NCI-H345 (cell line): ENCODE results near the gene KLK15.
A peak's percentile ranks its signal among the peaks of the same experiment; 100 is the strongest.

Experiments
- DNase-seq: peaks from one replicate; lab custom pipeline; 2025; lab: John Stamatoyannopoulos, UW

Gene KLK15, protein sequence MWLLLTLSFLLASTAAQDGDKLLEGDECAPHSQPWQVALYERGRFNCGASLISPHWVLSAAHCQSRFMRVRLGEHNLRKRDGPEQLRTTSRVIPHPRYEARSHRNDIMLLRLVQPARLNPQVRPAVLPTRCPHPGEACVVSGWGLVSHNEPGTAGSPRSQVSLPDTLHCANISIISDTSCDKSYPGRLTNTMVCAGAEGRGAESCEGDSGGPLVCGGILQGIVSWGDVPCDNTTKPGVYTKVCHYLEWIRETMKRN

DNA sequence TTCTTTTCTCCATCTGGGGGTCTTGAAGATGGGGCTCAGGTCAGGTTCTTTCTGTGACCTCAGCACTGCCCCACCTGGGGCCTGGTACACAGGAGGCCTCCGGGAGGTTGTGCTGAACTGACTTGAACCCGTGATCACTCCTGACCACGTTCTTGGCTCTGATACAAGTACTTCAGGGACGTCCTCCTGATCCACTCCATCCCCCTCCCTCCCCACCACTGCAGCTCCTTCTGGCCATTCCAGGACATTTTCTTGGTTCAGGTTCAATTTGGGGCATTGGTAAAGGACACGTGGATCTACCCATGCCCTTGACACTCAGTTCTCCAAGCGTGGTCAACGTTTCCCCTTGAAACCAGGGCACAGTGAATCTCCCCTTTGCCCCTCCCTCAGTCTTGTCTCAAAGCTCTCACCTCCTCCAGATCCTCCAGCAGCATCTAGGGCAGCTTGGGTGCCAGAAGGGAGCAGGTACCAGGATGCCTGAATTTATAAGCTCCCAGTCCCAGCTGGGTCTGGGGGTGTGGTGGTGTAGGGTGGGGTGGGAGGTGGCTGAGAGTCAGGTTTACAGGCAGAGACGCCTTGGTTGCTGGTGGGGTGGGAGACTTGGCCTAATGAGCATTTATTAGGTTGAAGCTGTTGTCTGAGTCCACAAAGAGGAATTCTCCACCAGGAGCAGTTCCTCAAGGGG is at the start of gene KLK15:
Gene KLK15 (minus strand): TSS at position 458 of the 685 bp plus-strand sequence. CDS start 2,082 bp downstream, outside the sequence.
- DNase-seq = no peak

DNA sequence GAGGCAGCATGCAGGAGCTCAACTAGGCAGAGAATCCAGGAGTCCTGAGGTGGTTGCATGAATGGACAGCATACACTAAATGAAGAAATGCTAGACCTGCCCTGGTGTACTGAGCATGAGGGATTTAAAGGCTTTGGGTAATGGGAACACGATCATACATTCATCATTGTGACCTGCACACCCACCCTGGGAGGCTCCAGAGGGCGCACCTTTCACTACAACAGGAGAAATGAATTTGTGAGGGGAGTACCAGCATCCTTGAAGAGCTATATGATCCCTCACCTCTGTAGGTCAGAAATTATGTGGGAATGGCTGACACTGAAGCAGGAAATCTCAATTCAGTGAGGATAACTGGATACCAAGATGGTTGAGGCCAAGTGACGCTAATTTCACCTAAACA is 48.8 kb upstream of the KLK15 start:
- DNase-seq = no peak

DNA sequence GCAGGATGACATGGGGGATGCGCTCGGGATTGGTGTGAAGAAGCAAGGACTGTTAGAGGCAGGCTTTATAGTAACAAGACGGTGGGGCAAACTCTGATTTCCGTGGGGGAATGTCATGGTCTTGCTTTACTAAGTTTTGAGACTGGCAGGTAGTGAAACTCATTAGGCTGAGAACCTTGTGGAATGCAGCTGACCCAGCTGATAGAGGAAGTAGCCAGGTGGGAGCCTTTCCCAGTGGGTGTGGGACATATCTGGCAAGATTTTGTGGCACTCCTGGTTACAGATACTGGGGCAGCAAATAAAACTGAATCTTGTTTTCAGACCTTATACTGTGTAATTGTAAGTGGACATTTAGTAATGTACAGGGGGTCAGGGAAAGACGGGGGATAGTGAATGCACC is 46.9 kb upstream of the KLK15 start:
- DNase-seq = no peak

DNA sequence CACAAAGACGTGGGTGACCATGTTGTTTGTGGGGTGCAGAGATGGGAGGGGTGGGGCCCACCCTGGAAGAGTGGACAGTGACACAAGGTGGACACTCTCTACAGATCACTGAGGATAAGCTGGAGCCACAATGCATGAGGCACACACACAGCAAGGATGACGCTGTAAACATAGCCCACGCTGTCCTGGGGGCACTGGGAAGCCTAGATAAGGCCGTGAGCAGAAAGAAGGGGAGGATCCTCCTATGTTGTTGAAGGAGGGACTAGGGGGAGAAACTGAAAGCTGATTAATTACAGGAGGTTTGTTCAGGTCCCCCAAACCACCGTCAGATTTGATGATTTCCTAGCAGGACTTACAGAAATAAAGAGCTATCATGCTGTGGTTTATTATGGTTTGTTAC is 45.5 kb upstream of the KLK15 start:
- DNase-seq = no peak

DNA sequence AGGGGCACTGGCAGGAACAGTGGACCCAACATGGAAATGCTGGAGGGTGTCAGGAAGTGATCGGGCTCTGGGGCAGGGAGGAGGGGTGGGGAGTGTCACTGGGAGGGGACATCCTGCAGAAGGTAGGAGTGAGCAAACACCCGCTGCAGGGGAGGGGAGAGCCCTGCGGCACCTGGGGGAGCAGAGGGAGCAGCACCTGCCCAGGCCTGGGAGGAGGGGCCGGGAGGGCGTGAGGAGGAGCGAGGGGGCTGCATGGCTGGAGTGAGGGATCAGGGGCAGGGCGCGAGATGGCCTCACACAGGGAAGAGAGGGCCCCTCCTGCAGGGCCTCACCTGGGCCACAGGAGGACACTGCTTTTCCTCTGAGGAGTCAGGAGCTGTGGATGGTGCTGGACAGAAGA is 44.0 kb upstream of the KLK15 start:
- peak; percentile 40 for DNase-seq

DNA sequence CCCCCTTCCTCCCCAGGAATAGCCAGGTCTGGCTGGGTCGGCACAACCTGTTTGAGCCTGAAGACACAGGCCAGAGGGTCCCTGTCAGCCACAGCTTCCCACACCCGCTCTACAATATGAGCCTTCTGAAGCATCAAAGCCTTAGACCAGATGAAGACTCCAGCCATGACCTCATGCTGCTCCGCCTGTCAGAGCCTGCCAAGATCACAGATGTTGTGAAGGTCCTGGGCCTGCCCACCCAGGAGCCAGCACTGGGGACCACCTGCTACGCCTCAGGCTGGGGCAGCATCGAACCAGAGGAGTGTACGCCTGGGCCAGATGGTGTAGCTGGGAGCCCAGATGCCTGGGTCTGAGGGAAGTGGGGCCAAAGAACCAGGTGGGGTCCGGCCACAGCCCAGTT is 43.1 kb upstream of the KLK15 start:
- DNase-seq = no peak

DNA sequence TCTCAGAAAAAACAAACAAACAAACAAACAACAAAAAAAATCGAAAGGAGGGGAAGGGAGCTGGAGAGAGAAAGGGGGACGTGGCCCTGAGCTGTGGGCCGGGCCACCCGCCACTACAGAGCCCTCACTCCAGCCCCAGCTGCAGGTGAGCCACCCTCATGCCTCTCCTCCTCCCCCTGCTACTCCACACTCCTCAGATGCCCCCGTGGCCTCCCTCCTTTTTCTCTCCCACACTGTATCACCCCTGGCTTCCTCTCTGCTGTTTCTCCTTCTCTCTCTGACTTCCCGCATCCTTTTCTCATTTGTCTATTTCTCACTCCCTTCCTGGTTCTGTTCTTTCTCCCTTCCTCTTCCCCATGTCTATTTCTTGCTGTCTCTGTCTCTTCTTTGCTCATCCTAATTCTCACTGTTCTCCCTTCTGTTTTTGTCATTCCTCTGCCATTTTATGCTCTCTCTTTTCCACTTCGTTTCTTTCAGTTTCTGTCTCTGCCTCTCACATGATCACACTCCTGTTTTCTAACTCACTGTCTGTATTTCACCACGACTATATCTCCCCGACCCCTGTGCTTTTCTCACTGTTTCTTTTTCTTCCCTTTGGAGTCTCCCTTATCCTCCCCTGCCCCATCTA is 42.5 kb upstream of the KLK15 start:
- DNase-seq = no peak

DNA sequence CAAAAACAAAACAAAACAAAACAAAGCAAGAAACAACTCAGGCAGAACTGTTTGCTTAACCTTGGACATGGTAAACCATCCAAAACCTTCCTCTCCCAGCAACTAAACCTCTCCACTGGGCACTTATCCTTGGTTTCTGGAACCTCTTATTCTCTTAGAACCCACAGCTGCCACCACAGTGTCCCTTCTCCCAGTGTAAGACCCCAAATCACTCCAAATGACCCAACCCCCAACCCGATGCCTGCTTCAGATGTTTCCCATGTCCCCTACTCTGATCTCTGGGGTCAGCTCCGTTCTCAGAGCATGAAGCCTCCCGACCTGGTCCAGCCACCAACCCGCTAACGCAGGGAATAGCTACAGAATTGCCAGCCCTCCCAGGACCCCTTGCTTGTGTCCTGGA is 40.8 kb upstream of the KLK15 start:
- DNase-seq = no peak

DNA sequence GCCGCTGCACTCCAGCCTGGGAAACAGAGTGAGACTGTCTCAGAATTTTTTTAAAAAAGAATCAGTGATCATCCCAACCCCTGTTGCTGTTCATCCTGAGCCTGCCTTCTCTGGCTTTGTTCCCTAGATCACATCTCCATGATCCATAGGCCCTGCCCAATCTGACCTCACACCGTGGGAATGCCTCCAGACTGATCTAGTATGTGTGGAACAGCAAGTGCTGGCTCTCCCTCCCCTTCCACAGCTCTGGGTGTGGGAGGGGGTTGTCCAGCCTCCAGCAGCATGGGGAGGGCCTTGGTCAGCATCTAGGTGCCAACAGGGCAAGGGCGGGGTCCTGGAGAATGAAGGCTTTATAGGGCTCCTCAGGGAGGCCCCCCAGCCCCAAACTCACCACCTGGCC is 39.7 kb upstream of the KLK15 start, which contains the start of gene KLK2:
Gene KLK2 (plus strand): TSS at position 384 of the 400 bp plus-strand sequence. CDS start 35 bp downstream, outside the sequence.
- DNase-seq = no peak

DNA sequence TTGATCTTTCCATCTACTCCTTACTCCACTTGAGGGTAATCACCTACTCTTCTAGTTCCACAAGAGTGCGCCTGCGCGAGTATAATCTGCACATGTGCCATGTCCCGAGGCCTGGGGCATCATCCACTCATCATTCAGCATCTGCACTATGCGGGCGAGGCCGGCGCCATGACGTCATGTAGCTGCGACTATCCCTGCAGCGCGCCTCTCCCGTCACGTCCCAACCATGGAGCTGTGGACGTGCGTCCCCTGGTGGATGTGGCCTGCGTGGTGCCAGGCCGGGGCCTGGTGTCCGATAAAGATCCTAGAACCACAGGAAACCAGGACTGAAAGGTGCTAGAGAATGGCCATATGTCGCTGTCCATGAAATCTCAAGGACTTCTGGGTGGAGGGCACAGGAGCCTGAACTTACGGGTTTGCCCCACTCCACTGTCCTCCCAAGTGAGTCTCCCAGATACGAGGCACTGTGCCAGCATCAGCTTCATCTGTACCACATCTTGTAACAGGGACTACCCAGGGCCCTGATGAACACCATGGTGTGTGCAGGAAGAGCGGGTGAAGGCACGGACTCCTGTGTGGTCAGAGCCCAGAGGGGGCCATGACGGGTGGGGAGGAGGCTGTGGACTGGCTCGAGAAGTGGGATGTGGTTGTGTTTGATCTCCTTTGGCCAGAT is 37.2 kb upstream of the KLK15 start:
- DNase-seq = no peak

DNA sequence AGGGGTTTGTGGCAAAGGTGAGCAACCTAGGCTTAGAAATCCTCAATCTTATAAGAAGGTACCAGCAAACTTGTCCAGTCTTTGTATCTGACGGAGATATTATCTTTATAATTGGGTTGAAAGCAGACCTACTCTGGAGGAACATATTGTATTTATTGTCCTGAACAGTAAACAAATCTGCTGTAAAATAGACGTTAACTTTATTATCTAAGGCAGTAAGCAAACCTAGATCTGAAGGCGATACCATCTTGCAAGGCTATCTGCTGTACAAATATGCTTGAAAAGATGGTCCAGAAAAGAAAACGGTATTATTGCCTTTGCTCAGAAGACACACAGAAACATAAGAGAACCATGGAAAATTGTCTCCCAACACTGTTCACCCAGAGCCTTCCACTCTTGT is 36.1 kb upstream of the KLK15 start:
- DNase-seq = no peak

DNA sequence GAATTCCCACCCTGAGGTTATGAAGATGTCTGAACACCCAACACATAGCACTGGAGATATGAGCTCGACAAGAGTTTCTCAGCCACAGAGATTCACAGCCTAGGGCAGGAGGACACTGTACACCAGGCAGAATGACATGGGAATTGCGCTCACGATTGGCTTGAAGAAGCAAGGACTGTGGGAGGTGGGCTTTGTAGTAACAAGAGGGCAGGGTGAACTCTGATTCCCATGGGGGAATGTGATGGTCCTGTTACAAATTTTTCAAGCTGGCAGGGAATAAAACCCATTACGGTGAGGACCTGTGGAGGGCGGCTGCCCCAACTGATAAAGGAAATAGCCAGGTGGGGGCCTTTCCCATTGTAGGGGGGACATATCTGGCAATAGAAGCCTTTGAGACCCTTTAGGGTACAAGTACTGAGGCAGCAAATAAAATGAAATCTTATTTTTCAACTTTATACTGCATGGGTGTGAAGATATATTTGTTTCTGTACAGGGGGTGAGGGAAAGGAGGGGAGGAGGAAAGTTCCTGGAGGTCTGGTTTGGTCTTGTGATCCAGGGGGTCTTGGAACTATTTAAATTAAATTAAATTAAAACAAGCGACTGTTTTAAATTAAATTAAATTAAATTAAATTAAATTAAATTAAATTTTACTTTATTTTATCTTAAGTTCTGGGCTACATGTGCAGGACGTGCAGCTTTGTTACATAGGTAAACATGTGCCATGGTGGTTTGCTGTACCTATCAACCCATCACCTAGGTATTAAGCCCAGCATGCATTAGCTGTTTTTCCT is 28.3 kb upstream of the KLK15 start:
- DNase-seq = no peak

DNA sequence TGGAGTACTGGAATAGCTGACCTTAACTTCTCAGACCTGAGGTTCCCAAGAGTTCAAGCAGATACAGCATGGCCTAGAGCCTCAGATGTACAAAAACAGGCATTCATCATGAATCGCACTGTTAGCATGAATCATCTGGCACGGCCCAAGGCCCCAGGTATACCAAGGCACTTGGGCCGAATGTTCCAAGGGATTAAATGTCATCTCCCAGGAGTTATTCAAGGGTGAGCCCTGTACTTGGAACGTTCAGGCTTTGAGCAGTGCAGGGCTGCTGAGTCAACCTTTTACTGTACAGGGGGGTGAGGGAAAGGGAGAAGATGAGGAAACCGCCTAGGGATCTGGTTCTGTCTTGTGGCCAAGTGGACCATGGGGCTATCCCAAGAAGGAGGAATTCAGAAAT is 27.6 kb upstream of the KLK15 start:
- DNase-seq = no peak

DNA sequence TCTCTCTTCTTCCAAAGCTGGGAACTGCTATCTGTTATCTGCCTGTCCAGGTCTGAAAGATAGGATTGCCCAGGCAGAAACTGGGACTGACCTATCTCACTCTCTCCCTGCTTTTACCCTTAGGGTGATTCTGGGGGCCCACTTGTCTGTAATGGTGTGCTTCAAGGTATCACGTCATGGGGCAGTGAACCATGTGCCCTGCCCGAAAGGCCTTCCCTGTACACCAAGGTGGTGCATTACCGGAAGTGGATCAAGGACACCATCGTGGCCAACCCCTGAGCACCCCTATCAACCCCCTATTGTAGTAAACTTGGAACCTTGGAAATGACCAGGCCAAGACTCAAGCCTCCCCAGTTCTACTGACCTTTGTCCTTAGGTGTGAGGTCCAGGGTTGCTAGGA is 26.5 kb upstream of the KLK15 start:
- no peak for DNase-seq

DNA sequence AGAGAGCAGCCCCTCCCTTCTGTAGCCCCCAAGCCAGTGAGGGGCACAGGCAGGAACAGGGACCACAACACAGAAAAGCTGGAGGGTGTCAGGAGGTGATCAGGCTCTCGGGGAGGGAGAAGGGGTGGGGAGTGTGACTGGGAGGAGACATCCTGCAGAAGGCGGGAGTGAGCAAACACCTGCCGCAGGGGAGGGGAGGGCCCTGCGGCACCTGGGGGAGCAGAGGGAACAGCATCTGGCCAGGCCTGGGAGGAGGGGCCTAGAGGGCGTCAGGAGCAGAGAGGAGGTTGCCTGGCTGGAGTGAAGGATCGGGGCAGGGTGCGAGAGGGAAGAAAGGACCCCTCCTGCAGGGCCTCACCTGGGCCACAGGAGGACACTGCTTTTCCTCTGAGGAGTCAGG is 25.5 kb upstream of the KLK15 start:
- peak; percentile 81 for DNase-seq

DNA sequence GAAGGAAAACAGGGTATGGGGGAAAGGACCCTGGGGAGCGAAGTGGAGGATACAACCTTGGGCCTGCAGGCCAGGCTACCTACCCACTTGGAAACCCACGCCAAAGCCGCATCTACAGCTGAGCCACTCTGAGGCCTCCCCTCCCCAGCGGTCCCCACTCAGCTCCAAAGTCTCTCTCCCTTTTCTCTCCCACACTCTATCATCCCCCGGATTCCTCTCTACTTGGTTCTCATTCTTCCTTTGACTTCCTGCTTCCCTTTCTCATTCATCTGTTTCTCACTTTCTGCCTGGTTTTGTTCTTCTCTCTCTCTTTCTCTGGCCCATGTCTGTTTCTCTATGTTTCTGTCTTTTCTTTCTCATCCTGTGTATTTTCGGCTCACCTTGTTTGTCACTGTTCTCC is 24.0 kb upstream of the KLK15 start:
- no peak for DNase-seq

DNA sequence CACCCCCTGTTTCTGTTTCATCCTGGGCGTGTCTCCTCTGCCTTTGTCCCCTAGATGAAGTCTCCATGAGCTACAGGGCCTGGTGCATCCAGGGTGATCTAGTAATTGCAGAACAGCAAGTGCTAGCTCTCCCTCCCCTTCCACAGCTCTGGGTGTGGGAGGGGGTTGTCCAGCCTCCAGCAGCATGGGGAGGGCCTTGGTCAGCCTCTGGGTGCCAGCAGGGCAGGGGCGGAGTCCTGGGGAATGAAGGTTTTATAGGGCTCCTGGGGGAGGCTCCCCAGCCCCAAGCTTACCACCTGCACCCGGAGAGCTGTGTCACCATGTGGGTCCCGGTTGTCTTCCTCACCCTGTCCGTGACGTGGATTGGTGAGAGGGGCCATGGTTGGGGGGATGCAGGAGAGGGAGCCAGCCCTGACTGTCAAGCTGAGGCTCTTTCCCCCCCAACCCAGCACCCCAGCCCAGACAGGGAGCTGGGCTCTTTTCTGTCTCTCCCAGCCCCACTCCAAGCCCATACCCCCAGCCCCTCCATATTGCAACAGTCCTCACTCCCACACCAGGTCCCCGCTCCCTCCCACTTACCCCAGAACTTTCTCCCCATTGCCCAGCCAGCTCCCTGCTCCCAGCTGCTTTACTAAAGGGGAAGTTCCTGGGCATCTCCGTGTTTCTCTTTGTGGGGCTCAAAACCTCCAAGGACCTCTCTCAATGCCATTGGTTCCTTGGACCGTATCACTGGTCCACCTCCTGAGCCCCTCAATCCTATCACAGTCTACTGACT is 21.4 kb upstream of the KLK15 start, which contains the start of gene KLK3:
Gene KLK3 (plus strand): TSS at position 280 of the 775 bp plus-strand sequence. CDS start 41 bp downstream, at position 321.
- DNase-seq = no peak

DNA sequence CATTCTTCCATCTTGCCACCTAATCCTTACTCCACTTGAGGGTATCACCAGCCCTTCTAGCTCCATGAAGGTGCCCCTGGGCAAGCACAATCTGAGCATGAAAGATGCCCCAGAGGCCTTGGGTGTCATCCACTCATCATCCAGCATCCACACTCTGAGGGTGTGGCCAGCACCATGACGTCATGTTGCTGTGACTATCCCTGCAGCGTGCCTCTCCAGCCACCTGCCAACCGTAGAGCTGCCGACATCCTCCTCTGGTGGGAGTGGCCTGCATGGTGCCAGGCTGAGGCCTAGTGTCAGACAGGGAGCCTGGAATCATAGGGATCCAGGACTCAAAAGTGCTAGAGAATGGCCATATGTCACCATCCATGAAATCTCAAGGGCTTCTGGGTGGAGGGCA is 18.2 kb upstream of the KLK15 start:
- DNase-seq = no peak

DNA sequence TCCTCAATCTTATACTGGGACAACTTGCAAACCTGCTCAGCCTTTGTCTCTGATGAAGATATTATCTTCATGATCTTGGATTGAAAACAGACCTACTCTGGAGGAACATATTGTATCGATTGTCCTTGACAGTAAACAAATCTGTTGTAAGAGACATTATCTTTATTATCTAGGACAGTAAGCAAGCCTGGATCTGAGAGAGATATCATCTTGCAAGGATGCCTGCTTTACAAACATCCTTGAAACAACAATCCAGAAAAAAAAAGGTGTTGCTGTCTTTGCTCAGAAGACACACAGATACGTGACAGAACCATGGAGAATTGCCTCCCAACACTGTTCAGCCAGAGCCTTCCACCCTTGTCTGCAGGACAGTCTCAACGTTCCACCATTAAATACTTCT is 17.4 kb upstream of the KLK15 start:
- no peak for DNase-seq

DNA sequence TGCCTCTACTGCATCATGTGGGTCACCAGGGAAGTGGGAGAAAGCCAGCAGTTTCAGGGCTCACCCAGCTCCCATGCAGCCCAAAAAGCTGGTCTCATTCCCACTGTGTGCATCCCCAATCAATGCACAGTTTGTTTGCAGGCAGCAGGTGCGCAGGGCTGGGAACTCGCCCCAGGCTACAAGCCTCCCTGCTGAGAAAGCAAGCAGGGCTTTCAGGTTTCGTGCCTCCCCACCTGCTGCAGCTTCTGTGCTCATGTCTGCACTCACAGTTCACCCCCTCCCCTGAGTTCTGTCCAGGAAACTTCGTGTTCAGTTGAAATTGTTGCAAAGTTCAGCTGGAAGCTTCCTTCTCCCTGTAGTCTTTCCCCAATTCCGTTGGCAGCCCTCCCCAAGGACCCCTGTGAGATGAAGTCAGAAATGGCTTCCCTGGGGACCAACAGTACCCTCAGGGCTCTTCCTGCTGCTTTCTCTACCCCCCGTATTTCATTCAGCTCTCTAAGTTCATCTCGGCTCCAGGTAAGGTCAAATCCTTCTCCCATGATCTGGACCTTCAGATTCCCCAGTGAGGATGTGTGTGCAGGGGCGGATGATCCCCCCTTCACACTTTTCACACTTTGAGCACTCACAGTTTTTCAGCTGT is 11.0 kb upstream of the KLK15 start:
- peak; percentile 92 for DNase-seq
